C4-2B (cell line): ENCODE measurements around the gene HAUS5.

Experiments
- H3K27ac ChIP-seq: fragments of 450-650 bp; 2 replicates; pipeline ENCODE4 v1.5.1; 2017
- ZFX ChIP-seq: fragments of 450-650 bp; IDR thresholded peaks from 2 replicates; pipeline ENCODE4 v1.6.1; 2017
- TF ChIP-seq, protein P1 (sequence below): fragments of 450-650 bp; conservative IDR thresholded peaks from 2 replicates; pipeline ENCODE4 v1.5.1; 2017; ENCODE audit warnings: mild to moderate bottlenecking

HAUS5 gene

GRCh38 chr19:35637165-35637564 lies 24.6 kb downstream of the HAUS5 start:
- no peak overlapping the region for H3K27ac ChIP-seq
- TF ChIP-seq, protein P1, sequence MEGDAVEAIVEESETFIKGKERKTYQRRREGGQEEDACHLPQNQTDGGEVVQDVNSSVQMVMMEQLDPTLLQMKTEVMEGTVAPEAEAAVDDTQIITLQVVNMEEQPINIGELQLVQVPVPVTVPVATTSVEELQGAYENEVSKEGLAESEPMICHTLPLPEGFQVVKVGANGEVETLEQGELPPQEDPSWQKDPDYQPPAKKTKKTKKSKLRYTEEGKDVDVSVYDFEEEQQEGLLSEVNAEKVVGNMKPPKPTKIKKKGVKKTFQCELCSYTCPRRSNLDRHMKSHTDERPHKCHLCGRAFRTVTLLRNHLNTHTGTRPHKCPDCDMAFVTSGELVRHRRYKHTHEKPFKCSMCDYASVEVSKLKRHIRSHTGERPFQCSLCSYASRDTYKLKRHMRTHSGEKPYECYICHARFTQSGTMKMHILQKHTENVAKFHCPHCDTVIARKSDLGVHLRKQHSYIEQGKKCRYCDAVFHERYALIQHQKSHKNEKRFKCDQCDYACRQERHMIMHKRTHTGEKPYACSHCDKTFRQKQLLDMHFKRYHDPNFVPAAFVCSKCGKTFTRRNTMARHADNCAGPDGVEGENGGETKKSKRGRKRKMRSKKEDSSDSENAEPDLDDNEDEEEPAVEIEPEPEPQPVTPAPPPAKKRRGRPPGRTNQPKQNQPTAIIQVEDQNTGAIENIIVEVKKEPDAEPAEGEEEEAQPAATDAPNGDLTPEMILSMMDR = no peak
- TF ChIP-seq ZFX = no peak

GRCh38 chr19:35639321-35639639 lies 26.7 kb downstream of the HAUS5 start:
- TF ChIP-seq, protein P1 = no peak
- no peak for TF ChIP-seq ZFX
- H3K27ac ChIP-seq = no peak overlapping the region

- no peak overlapping the region for H3K27ac ChIP-seq
- TF ChIP-seq, protein P1 = no peak
- no peak for TF ChIP-seq ZFX
Observed at GRCh38 chr19:35639863-35640262, 27.3 kb downstream of the HAUS5 start.

DNA sequence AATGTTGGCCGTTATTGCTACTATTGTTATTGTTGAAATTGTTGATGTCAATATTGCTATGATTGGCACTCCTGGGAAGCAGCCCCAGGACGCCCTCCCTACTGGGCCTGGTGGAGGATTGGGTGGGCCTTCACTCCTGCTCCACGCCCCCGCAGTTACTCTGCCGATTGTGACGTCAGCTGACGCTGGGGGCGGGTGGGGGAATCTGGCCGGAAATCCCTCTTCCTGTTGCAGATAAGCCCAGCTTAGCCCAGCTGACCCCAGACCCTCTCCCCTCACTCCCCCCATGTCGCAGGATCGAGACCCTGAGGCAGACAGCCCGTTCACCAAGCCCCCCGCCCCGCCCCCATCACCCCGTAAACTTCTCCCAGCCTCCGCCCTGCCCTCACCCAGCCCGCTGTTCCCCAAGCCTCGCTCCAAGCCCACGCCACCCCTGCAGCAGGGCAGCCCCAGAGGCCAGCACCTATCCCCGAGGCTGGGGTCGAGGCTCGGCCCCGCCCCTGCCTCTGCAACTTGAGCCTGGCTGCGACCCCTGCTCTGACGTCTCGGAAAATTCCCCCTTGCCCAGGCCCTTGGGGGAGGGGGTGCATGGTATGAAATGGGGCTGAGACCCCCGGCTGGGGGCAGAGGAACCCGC lies 29.1 kb downstream of the HAUS5 start, which contains the start of gene ETV2:
Gene ETV2, plus strand, starts transcription at position 231 of the 637 bp plus-strand sequence. CDS start 716 bp downstream, outside the sequence.
- TF ChIP-seq ZFX = no peak
- TF ChIP-seq, protein P1 = no peak
- H3K27ac ChIP-seq = peak within 1 kb of the TSS; percentile 82

DNA sequence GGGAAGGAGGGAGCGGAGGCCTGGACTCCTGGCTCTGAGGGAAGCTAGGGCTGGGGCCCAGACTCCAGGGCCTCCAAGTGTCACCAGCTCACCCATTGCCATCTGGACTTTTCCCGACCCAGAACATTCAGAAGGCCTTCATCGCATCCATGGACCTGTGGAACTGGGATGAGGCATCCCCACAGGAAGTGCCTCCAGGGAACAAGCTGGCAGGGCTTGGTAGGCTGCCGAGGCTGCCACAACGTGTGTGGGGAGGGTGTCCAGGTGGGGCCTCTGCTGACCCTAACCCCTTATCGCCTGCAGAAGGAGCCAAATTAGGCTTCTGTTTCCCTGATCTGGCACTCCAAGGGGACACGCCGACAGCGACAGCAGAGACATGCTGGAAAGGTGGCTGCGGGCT lies 29.8 kb downstream of the HAUS5 start:
- TF ChIP-seq, protein P1 = no peak
- no peak for TF ChIP-seq ZFX
- H3K27ac ChIP-seq = peak overlapping the region; percentile 82

DNA sequence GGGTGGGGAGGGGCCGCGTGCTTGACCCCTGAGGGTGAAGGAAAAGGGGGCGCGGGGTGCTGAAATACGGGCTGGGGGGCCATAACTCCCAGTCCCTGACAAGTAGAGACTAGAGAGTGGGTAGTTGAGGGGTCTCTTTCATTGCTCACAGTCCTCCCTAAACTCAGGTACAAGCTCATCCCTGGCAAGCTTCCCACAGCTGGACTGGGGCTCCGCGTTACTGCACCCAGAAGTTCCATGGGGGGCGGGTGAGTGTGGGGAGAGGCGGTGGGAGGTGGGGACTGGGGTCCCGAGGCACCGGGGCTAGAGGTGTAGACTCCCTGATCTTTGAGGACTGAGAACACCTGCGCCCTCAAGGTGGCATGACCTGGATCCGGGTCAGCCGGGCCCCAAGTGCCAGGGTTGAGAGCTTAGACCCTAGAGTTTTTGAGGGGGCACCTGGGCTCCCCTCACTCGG lies 30.3 kb downstream of the HAUS5 start:
- peak overlapping the region; percentile 82 for H3K27ac ChIP-seq
- TF ChIP-seq, protein P1 = no peak
- no peak for TF ChIP-seq ZFX

- TF ChIP-seq, protein P1 = no peak
- TF ChIP-seq ZFX = peak; percentile 27; the same call in 1 of the 2 replicates
- peak overlapping the region; percentile 82 for H3K27ac ChIP-seq
Observed at GRCh38 chr19:35643255-35644205, 31.0 kb downstream of the HAUS5 start.
